SU-DHL-6 (cell line): ENCODE results near the gene PRCC.

Experiments
- EZH2phosphoT487 ChIP-seq: fragments of 200-600 bp; sonication (generic), shearing (Covaris generic); conservative IDR thresholded peaks from 2 replicates; pipeline ENCODE4 v1.6.1; 2018; ENCODE audit warnings: mild to moderate bottlenecking, antibody characterized with exemption, low read length, moderate library complexity, mixed read lengths
- TF ChIP-seq, protein P1 (sequence below): fragments of 200-600 bp; sonication (generic); IDR thresholded peaks from one replicate; pipeline ENCODE4 v1.5.1; 2017; ENCODE audit warnings: antibody characterized with exemption, mild to moderate bottlenecking, low read length, moderate library complexity; ENCODE audit not compliant: insufficient read depth, poor library complexity, severe bottlenecking

GRCh38 chr1:156721131-156721530 lies 46.2 kb upstream of the PRCC start:
- TF ChIP-seq, protein P1, sequence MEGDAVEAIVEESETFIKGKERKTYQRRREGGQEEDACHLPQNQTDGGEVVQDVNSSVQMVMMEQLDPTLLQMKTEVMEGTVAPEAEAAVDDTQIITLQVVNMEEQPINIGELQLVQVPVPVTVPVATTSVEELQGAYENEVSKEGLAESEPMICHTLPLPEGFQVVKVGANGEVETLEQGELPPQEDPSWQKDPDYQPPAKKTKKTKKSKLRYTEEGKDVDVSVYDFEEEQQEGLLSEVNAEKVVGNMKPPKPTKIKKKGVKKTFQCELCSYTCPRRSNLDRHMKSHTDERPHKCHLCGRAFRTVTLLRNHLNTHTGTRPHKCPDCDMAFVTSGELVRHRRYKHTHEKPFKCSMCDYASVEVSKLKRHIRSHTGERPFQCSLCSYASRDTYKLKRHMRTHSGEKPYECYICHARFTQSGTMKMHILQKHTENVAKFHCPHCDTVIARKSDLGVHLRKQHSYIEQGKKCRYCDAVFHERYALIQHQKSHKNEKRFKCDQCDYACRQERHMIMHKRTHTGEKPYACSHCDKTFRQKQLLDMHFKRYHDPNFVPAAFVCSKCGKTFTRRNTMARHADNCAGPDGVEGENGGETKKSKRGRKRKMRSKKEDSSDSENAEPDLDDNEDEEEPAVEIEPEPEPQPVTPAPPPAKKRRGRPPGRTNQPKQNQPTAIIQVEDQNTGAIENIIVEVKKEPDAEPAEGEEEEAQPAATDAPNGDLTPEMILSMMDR = no peak
- TF ChIP-seq EZH2phosphoT487 = no peak
